NCI-H345 (cell line): ENCODE results near the gene DOCK3.

Experiments used
- DNase-seq: peaks from one replicate; lab custom pipeline; 2025; lab: John Stamatoyannopoulos, UW

The DOCK3 gene

DNA sequence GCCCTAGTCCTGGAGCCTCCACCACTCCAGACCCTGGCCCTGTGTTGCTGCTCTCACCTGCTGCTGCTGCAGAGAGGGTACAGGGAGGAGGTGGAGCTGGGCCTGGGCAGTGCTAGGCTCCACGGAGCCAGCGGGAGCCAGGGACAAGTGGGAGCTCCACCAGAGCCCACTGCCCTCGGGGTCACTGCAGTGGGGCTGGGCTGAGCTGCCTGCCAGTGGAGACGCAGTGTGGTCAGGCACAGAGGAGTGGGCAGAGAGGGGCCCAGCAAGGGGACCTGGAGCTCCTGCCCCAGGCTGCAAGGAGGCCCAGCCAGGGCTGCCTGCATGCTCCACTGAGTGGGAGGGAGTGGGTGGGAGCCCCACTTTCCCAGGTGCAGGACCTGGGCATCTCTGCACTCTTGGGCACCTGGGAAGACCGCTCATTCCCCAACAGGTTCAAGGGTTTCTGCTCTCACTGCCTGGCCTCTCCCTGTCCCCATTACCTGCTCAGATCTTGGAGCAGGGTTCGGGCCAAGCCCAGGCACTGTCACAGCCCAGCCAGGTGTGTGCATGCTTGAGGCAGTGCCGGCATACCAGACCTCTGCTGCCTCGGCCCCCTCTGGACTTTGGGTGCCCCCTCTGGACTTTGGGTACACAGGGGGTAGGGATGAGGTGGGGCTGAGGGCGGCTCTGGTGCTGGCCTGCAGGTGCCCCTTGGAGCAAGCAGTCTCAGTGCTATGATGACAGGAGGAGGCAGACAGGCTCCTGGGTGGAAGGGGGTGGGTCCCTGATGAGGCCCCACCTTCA lies 308.0 kb downstream of the DOCK3 start:
- DNase-seq, result no peak

DNA sequence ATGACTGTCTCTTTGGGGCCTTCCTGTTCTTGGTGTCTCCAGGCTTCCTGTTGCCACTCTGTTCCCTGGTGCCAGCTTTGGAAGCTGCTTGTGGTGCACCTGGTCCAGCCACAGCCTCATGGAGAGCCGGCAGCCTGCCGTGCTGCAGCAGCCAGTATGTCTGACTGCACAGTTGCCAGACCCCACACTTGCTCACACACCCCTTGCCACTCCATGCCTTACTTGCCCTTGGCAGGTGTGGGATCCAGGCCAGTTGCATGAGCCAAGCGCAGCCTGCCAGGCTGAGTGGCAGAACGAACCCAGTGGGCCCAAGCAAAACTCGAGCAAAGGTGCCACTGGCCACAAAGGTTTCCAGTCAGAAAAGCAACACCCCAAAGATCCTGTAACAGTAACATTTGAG lies 309.2 kb downstream of the DOCK3 start:
- no peak for DNase-seq

DNA sequence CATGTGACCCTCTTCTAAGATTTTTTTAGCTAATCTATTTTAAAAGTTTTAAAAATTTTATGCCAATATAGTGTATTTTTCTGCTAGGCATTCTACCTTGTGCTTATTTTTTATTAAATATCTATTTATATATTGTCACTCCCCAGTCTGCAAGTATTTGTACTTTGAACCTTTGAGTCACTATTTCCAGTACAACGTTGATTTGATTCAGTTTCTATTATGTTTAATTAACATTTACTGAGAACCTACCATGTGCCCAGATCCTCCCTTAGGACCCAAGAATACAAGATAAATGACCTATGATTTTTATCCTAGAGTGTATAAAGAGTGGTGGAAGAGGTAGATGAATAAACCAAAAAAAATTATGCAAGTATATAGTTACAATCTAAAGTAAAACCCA lies 311.2 kb downstream of the DOCK3 start:
- DNase-seq, result no peak

DNA sequence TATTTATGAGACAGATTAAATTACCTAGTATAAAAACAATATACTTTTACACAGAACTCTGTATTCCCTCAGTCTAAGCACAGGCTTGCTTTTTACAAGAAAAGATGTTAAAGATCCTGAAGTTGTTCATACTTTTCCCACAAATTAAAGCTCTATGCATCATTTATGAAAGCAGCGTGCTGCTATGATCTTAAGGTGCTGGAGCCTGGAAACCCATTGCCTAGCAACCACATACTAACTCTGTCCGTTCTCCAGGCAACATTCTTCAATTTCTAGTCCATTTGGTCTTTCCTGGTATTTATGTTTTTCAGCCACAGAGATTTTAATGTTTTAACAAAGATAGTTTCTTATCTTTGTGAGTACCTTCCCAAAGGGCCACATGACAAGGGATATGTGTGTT lies 312.0 kb downstream of the DOCK3 start:
- DNase-seq, result no peak

DNA sequence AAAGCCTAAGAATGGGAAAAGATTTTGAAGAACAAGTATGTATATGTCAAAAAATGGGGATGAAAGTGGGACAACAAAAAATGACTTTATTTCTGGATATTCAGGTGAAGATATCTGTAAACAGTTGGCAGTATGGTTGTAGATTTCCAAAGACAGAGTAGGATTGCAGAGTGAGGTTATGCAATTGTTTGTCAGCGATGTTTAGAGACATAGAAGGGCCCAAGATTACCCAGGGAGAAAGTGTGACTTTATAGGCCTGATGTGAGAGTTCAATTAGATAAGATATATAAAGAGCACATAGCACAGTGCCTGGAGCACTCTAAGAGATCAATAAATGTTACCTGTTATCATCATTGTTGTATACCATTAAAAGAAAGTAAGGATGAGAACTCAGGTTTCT lies 319.8 kb downstream of the DOCK3 start:
- no peak for DNase-seq

DNA sequence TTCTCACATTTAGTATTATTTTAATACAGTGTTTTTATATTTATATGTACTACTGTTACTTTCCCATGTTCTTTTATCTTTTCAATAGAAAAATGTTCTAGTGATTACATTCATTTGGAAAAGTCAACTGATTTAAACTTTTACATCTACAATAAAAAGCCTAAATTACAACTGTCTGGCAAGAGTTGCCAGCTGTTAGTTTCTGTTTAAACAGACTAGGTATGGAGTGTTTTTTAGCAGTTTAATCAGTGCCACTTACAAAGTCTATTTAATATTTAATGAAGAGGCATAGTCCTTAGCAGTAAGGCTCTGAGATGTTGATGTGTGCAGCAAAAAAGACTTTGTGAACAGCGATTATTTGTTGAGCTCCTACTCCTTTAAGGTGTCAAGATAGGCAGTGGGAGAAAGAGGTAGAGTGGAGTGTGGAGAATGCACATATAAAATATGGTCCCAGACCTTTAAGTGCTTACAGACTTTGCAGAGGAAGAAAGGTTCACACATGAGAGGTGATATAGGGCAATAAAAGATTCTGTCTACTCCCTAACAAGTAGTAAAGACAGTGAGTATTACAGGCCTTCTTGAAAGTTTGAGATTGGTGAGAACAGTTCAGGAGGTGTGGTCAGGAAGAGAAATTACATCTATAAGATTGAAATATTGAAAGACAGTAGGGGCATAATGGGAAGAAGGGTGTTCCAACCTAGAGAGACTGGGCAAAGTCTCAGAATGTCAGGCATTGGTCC lies 320.5 kb downstream of the DOCK3 start:
- DNase-seq, result no peak

DNA sequence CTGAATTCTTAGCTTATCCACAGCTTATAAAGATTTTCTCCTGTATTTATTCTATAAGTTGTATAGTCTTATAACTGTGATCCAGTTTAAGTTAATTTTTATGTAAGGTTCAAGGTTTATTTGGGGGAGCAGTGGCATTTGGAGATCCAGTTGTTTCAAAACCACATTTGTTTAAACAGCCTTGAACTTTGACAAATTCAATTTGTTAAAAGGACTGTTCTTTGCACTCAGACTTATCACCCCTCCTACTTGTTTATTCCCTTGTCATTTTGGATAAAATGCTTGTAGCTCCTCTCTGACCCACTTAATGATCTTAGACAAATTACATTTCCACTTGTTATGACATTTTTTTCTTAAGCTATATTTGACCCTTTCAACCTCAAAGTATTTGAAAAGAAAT lies 327.8 kb downstream of the DOCK3 start:
- no peak for DNase-seq

DNA sequence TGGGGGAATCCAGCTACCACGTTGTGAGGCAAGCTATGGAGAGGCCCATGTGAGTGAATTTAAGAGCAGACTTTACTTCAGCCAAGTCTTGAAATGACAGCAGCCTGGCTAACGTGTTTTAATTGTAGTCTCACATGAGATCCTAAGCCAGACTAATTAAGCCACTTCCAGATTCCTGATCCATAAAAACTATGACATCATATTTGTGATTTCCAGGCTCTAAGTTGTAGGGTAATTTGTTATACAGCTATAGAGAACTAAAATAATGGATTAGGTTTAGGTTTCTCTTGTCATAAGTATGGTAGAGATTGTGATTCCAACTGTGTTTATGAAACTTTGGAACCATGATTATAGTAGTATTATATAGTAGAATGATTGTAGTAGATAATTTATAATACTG lies 329.5 kb downstream of the DOCK3 start:
- DNase-seq, result no peak

DNA sequence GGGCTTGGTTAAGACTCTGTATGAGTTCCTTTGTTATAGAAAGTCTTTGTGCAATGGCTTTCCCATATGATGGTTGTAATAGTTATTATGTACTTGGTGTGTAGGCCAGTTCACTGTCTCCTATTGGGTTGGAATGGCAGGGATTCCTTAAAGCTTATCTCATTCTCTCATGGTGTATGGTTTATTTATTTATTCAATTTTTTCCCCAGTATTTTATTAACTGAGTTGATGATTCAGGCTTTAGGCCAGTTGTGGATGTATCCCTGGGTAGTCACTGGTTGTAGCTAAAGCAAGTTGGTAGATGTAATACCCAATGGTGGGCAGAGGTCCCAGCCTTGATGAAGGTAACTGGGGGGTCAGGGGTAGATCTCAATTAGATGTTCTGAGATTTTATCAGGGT lies 349.4 kb downstream of the DOCK3 start:
- DNase-seq, result no peak

DNA sequence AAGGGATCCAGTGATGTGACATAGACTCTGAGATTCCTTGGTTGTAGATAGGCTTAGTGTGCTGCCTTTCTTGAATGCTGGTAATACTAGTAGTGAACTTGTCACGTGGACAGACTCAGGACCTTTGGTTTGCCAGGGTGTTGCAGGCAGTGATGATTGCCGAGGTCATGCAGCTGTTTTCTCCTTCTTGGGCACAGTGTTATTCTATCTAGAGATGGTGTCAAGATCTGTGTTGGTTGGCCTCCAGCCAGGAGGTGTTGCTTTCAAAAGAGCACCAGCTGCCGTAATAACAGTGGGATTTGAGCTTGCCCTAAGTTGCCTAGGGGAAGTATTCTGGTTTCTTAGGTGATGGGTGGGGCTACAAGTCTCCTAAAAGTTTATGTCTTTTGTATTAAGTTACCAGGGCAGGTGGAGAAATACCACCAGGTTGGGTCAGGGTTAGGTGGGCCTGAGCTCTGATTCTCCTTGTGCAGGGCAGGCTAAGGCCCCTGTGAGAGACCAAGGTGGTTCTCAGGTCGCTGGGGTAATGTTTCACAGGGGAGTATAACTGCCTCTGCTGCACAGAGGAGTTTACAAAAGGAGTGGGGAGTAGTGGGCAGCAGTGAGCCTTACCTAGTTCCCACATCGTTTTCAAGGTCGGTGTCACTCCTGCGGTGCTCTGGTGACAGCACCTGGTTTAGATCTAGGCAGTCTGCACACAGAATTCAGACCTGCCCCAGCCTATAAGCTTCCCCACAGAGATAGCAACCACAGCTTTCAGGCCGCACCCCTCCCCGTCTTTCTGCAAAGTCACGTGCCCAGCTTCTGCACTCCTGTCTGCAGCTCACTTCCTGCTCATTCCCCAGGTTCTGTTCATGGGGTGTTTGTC lies 350.3 kb downstream of the DOCK3 start:
- DNase-seq, result no peak

DNA sequence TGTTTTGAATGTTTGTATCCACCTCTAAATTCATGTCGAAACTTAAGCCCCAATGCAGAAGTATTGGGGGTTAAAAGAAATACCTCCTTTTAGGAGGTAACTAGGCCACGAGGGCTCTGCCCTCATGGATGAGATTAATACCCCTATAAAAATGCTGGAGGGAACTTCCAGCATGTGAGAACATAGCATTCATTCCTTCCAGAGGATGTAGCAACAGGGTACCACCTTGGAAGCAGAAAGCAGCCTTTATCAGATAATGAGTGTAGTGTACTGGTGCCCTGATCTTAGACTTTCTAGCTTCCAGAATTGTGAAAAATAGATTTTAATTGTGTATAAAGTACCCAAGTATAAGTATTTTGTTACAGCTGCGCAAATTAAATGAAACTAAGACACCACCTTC lies 356.9 kb downstream of the DOCK3 start:
- DNase-seq, result no peak

DNA sequence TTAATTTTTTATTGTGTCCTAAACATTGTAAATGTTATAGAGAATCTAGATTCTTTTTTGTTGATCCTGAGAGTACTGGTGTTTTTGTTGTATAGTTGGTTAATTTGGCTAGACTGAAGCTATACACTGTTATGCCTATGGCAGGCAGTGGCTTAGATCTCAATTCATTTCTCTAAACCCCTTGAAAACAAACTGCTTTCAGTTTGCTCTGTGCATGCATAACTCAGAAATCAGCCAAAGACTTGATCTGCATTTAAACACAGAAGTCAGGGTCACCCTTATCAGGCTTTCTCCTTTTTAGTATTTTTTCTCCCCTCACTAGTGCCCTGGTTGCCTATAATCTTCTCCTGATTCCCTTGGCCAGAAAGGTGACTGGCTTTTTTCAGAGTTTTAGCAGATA lies 360.9 kb downstream of the DOCK3 start:
- DNase-seq, result no peak

DNA sequence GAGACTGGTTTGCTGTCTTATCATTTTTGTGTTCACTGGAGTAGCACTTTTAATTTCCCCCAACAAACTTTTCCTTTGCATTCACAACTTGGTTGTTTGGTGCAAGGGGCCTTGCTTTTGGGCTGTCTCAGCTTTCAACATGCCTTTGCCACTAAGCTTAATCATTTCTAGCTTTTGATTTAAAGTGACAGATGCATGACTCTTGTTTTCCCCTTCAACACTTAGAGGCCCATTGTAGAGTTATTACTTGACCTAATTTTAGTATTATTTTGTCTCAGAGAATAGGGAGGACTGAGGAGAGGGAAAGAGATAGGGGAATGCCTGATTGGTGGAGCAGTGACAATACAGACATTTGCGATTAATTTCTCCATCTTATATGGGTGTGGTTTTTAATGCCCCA lies 370.3 kb downstream of the DOCK3 start:
- DNase-seq, result no peak

DNA sequence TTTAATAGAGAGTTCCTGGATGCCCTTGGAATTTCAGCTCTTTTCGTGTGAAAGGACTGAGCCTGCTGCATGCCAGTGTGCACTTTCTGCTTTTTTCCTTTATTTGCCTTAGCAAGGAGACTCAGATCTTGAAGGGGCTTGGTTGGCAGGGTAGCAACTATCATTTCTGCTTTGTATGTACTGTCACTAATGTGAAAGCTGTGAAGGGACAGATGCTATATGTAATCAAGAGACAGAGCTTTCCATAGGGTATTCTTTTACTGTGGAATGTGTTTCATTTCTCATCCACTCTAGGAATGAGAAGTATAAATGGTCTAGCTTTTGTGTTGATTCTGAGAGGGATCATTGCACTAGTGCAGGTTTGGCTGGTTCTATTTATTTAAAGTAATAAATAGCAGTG lies 377.8 kb downstream of the DOCK3 start:
- no peak for DNase-seq

DNA sequence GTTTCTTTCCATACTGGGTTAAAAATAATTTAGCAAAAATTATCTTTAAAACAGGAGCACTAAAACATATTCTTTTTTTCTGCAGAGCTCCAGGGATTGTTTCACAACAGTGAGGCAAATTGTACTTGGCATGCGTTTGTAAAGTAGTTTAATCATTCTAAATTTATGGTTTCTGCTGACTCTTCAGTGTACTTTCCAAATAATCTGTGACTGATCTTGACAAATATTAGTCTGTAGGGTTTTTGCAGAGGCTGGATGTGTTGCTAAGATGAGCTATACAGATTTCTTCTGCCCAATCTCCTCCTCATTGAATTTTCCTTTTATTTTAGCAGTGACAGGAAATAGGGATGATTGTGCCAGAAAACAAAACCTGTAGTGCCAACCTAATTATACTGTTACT lies 382.4 kb downstream of the DOCK3 start:
- no peak for DNase-seq

DNA sequence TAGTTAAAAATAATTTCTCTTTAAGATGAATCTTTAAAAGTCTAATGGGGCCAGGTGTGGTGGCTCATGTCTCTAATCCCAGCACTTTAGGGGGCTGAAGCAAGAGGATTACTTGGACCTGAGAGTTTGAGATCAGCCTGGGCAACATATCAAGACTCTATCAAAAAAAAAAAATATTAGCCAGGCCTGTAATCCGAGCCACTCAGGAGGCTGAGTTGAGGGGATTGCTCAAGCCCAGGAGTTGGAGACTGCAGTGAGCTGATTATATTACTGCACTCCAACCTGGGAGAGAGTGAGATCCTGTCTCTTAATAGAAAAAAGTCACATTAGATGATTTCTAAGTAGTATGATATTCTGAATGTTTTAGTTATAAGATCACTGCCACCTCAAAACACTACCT lies 388.3 kb downstream of the DOCK3 start:
- no peak for DNase-seq

DNA sequence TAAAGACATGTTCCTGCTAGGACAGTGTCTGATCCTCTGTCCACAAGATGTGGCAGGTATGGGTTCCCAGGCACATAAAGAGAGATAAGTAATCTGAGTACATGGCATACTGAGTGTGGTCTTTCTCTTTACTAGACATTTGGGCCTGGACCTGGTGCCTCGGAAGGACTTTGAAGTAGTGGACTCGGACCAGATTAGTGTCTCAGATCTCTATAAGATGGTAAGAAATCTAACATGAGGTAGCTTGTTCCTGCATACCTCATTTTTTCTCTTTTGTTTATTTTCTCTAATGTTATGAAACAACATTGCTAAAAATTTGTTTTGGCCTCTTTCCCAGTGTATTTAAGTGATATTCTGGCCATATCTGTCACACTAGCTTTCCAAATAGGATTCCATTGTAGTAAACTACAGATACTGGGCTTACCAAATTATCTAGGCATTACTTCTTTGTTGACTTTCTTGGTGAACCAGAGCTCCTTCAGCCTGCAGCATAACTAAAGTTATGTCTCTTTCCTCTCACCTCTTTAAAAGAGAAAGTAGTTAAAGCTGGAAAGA lies 400.6 kb downstream of the DOCK3 start:
- no peak for DNase-seq

DNA sequence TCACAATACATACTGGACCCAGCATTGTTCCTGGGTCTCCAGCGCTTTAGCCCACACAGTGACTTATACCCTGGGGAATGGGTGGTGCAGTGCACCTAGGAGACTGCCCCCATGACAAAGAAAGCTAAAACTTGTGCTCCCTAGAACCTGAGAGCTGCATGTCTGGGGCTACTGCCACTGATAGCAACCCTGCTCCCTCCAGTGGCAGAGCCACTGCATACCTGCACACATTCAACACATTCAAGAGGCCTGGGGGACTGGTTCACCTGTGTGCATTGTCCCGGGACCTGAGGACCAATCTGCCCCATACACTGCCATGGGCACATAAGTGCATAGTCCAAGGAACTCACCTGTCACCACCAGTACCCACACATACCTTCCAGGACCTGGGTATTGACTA lies 407.6 kb downstream of the DOCK3 start:
- DNase-seq, result no peak

DNA sequence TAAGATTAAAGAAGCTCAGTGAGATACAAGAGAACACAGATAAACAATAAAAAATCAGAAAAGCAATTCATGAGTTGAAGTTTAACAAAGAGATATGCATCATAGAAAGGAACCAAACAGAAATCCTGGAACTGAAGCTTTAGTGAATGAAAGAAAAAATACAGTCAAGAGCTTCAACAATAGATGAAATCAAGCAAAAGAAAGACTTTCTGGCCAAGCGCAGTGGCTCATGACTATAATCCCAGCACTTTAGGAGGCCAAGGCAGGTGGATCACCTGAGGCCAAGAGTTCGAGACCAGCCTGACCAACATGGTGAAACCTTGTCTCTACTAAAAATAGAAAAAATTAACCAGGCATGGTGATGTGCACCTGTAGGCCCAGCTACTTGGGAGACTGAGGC lies 408.8 kb downstream of the DOCK3 start:
- DNase-seq, result no peak

DNA sequence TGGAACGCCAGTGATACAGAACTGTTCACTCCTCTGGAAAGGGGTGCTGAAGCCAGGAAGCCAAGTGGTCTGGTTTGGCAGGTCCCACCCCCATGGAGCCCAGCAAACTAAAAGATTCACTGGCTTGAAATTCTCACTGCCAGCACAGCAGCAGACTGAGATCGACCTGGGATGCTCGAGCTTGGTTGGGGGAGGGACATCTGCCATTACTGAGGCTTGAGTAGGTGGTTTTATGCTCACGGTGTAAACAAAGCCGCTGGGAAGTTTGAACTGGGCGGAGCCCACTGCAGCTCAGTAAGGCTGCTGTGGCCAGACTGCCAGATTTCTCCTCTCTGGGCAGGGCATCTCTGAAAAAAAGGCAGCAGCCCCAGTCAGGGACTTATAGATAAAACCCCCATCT lies 417.4 kb downstream of the DOCK3 start:
- peak; percentile 0 for DNase-seq

DNA sequence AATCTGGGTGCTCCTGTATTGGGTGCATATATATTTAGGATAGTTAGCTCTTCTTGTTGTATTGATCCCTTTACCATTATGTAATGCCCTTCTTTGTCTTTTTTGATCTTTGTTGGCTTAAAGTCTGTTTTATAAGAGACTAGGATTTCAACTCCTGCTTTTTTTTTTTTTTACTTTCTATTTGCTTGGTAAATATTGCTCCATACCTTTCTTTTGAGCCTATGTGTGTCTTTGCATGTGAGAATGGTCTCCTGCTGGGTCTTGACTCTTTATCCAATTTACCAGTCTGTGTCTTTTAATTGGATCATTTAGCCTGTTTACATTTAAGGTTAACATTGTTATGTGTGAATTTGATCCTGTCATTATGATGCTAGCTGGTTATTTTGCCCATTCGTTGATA lies 420.1 kb downstream of the DOCK3 start:
- DNase-seq, result peak; percentile 39

DNA sequence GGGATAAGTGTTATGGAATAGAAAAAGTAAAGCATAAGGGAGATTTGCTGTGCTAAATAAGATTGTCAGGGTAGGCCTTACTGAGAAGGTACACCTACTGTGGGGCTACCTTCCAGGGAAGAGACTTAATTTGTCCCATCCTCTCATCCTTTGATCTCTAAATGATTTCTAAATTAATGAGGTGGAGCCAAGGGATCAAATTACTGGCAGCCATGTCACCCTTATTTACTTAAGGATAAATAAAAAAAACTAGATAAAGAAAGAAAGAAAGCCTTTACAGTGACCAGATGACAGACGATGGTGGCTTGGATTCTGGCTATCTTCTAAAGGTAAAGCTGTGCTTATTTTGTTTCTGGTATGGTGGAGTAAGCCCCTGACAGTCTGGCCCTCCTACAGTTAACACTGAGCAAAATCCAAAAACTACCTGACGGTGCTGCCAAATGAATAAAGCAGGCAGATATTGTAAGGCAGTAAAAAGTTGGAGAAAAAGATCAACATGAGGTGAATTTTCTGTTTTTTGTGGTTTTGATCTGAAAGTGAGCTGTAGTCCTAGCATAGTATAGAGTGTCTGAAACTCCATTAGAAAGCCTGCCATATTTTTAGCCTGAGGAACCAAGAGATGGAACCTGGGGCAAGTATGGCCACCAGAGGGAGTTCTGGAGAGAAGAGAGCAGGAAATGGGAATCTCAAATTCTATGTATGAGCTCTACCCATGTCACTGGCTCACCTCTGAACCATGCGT lies 425.2 kb downstream of the DOCK3 start:
- peak; percentile 50 for DNase-seq
